ENCODE results near the gene IFI27L1.

The IFI27L1 gene

DNA sequence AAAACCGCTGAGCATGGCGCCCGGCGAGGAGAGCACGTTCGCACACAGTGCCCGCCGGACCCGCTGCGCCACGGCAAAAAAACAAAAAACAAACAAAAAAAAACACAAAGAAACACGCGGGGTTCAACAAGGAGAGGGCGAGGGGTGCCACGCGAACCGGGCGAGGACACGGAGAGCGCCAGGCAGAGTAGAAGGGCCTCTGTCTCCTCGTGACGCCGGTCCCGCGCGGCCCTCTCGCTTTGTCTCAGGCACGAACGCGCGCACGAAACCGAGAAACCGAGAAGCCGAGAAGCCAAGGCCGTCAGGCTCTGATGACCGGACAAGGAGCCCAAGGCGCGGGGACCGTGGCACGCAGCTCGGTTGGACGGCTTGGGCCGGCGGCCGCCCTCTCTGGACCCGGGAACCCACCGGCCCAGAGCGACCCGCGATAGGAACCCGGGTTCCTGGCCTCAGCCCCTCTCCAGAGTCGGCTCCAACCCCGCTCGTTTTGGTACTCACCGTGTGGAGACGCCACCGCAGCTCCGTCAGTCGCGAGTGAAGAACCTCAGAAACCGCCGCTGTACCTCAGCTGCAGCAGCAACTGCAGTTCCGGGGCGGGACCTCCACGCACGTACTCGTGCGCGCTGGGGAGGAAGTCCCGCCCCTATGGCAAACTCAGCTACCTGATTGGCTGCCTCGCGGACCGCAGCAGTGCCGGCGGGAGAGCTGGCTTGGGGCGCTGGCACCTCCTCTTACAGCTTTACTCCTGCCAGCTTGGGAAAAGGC, at the start of gene IFI27L1, which contains the start of gene DDX24:
Gene IFI27L1, plus strand, starts transcription at position 690 of the 765 bp plus-strand sequence. CDS start 15,628 bp downstream, outside the sequence.
Gene DDX24, minus strand, starts transcription at position 582 of the 765 bp plus-strand sequence. CDS start 1,460 bp downstream, outside the sequence.
- Mint-ChIP-seq H3K36me3 (ENCODE audit: low read depth) (peaks cover 43% of the 10 kb centered on the region), H3K4me3 (peak within 1 kb of the TSS; percentile 99), H3K4me1 (peaks cover 48% of the 10 kb centered on the region), H3K27me3 (no peaks in the 10 kb centered on the region), H3K27ac (peak within 1 kb of the TSS; percentile 99), H3K9me3 (peaks cover 4% of the 10 kb centered on the region)
- ATAC-seq (peak; percentile 98), DNase-seq (peak; percentile 97)

GRCh38 chr14:94031883-94032279, 49.2 kb upstream of the IFI27L1 start:
- ATAC-seq, result no peak
- Mint-ChIP-seq H3K4me1 (peaks cover 15% of the 10 kb centered on the region), H3K9me3 (no peaks in the 10 kb centered on the region), H3K36me3 (ENCODE audit: low read depth) (no peaks in the 10 kb centered on the region), H3K4me3 (no peak overlapping the region), H3K27me3 (no peaks in the 10 kb centered on the region), H3K27ac (no peak overlapping the region)
- DNase-seq, result no peak

- Mint-ChIP-seq H3K27me3 (no peaks in the 10 kb centered on the region), H3K4me3 (no peak overlapping the region), H3K4me1 (peaks cover 3% of the 10 kb centered on the region), H3K36me3 (ENCODE audit: low read depth) (no peaks in the 10 kb centered on the region), H3K9me3 (no peaks in the 10 kb centered on the region), H3K27ac (no peak overlapping the region)
- DNase-seq (no peak), ATAC-seq (no peak)
Measured at GRCh38 chr14:94034886-94035285, 46.2 kb upstream of the IFI27L1 start.

- H3K36me3 Mint-ChIP-seq (ENCODE audit: low read depth), result no peaks in the 10 kb centered on the region
- H3K9me3 Mint-ChIP-seq, result no peaks in the 10 kb centered on the region
- peak overlapping the region; percentile 44 for H3K27ac Mint-ChIP-seq
- DNase-seq, result peak; percentile 80
- no peaks in the 10 kb centered on the region for H3K27me3 Mint-ChIP-seq
- no peak overlapping the region for H3K4me3 Mint-ChIP-seq
- ATAC-seq, result peak; percentile 90
- H3K4me1 Mint-ChIP-seq, result peaks cover 3% of the 10 kb centered on the region
Measured at GRCh38 chr14:94036313-94037167, 44.6 kb upstream of the IFI27L1 start.

- ATAC-seq (no peak), DNase-seq (no peak)
- Mint-ChIP-seq H3K4me1 (peaks cover 3% of the 10 kb centered on the region), H3K27me3 (no peaks in the 10 kb centered on the region), H3K27ac (no peak overlapping the region), H3K9me3 (no peaks in the 10 kb centered on the region), H3K36me3 (ENCODE audit: low read depth) (no peaks in the 10 kb centered on the region), H3K4me3 (no peak overlapping the region)
Measured at GRCh38 chr14:94037954-94038353, 43.2 kb upstream of the IFI27L1 start.

GRCh38 chr14:94038510-94038909, 42.6 kb upstream of the IFI27L1 start:
- ATAC-seq, result no peak
- H3K36me3 Mint-ChIP-seq (ENCODE audit: low read depth), result peaks cover under 1% of the 10 kb centered on the region
- DNase-seq, result no peak
- H3K4me1 Mint-ChIP-seq, result peaks cover 3% of the 10 kb centered on the region
- H3K27ac Mint-ChIP-seq, result no peak overlapping the region
- H3K9me3 Mint-ChIP-seq, result no peaks in the 10 kb centered on the region
- no peak overlapping the region for H3K4me3 Mint-ChIP-seq
- H3K27me3 Mint-ChIP-seq, result no peaks in the 10 kb centered on the region

DNA sequence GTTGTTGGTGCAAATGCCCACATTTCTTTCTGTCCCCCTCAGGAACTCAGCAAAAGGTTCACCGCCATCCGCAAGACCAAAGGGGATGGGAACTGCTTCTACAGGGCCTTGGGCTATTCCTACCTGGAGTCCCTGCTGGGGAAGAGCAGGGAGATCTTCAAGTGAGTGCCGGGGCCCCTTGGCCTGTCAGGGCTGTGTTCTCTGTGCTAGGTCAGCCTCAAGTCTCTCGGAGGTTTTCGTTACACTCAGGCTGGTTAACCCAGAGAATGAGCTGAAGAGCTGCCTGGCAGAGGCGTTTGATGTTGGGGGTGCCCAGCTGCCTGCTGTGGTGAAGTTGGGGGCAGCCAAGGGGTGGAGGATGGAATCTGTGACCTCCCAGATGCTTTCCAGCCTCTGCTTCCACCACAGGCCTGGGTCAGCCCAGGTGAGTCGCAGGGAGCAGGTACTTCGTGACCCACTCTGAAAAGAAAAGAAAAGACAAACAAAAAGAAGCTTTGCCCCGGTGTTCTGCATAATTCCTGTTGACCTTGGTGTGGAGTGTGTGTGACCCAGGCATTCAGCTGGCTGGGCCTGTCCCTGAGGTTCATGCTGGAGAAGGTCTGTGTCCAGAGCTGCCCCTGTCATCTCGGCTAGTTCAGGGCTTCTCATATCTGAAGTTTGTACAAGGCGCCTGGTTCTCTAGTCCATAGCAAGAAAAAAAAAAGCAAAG, 42.0 kb upstream of the IFI27L1 start:
- DNase-seq, result no peak
- Mint-ChIP-seq H3K36me3 (ENCODE audit: low read depth) (peaks cover 4% of the 10 kb centered on the region), H3K9me3 (no peaks in the 10 kb centered on the region), H3K4me1 (peaks cover 3% of the 10 kb centered on the region), H3K4me3 (no peak overlapping the region), H3K27ac (no peak overlapping the region), H3K27me3 (no peaks in the 10 kb centered on the region)
- ATAC-seq, result no peak

- ATAC-seq, result no peak
- H3K4me3 Mint-ChIP-seq, result no peak overlapping the region
- H3K36me3 Mint-ChIP-seq (ENCODE audit: low read depth), result peaks cover 4% of the 10 kb centered on the region
- H3K27me3 Mint-ChIP-seq, result no peaks in the 10 kb centered on the region
- H3K4me1 Mint-ChIP-seq, result peaks cover 3% of the 10 kb centered on the region
- no peaks in the 10 kb centered on the region for H3K9me3 Mint-ChIP-seq
- no peak overlapping the region for H3K27ac Mint-ChIP-seq
- DNase-seq, result no peak
Measured at GRCh38 chr14:94040247-94040646, 40.9 kb upstream of the IFI27L1 start.

DNA sequence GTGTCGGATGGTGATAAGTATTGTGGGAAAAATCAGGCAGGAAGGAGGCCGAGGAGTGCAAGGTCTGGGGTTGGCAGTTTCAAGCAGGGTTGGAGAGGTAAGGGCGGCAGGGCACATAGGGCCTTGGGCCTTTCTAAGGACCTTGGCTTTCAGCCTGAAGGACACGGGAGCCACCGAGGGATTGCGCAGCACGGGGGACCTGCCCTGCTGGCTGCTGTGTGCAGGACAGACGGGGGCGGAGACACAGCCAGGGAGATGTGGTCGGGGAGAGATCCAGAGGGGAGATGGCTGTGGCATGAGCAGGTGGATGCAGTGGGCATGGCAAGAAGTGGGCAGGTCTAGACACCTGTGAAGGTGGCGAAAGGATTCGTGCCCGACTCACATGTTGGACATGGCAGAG, 40.3 kb upstream of the IFI27L1 start:
- peaks cover 3% of the 10 kb centered on the region for H3K4me1 Mint-ChIP-seq
- no peaks in the 10 kb centered on the region for H3K27me3 Mint-ChIP-seq
- H3K4me3 Mint-ChIP-seq, result no peak overlapping the region
- peaks cover 4% of the 10 kb centered on the region for H3K36me3 Mint-ChIP-seq (ENCODE audit: low read depth)
- H3K9me3 Mint-ChIP-seq, result no peaks in the 10 kb centered on the region
- ATAC-seq (no peak), DNase-seq (no peak)
- no peak overlapping the region for H3K27ac Mint-ChIP-seq

- Mint-ChIP-seq H3K27me3 (no peaks in the 10 kb centered on the region), H3K9me3 (no peaks in the 10 kb centered on the region), H3K4me1 (peaks cover 1% of the 10 kb centered on the region), H3K27ac (no peak overlapping the region), H3K4me3 (no peak overlapping the region), H3K36me3 (ENCODE audit: low read depth) (peaks cover 4% of the 10 kb centered on the region)
- no peak for ATAC-seq
- no peak for DNase-seq
Measured at GRCh38 chr14:94041551-94042346, 39.4 kb upstream of the IFI27L1 start.

DNA sequence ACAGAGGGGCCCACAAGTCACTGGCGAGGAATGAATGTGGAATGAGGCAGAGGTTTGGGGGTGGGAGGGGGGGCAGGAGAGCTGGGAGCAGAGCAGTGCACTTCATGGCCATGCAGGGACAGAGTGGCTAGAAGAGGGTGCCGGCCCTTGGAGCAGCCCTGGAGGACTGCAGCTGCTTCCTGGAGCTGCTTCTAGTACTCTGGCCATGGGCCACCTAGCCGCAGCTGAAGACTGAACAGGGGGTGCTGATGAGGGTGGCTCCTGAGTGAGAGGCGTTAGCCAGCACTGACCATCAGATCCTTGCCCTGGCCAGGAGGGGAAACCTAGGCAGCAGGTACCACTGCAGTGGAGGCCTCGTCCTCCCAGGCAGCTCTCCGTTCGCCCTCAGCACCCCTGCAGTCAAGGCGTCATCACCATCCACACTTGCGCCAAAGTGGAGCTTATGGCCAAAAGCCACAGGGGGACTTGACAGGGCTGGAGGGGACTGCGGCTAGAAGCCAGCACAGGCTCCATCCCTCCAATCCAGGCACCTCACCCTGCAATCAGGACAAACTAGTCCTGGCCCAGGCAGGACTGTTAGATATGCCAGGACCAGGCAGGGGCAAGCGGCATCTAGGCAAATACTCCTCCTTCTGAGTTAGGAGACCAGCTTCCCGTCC, 38.5 kb upstream of the IFI27L1 start:
- H3K27ac Mint-ChIP-seq, result no peak overlapping the region
- ATAC-seq, result no peak

GRCh38 chr14:94043111-94043755, 37.9 kb upstream of the IFI27L1 start:
- DNase-seq (no peak), ATAC-seq (no peak)
- Mint-ChIP-seq H3K4me3 (no peak overlapping the region), H3K9me3 (no peaks in the 10 kb centered on the region), H3K4me1 (no peaks in the 10 kb centered on the region), H3K36me3 (ENCODE audit: low read depth) (peaks cover 16% of the 10 kb centered on the region), H3K27me3 (no peaks in the 10 kb centered on the region), H3K27ac (peak overlapping the region; percentile 27)

More for the DNA sequence above, 38.5 kb upstream of the IFI27L1 start:
- no peaks in the 10 kb centered on the region for H3K9me3 Mint-ChIP-seq
- no peaks in the 10 kb centered on the region for H3K4me1 Mint-ChIP-seq
- no peaks in the 10 kb centered on the region for H3K27me3 Mint-ChIP-seq
- H3K36me3 Mint-ChIP-seq (ENCODE audit: low read depth), result peaks cover 10% of the 10 kb centered on the region
- no peak overlapping the region for H3K4me3 Mint-ChIP-seq
- DNase-seq, result no peak
